ENCODE data around the gene KCTD16.

Gene KCTD16

GRCh38 chr5:144170276-144171024 is at the start of gene KCTD16, which contains the start of gene YIPF5:
Gene KCTD16, plus strand, starts transcription at chr5:144170873.
Gene YIPF5, minus strand, starts transcription at chr5:144170659. Its CDS starts 704 bp downstream, at chr5:144169955.
- DNase-seq, result peak; percentile 94

GRCh38 chr5:144121577-144121976 is 49.1 kb upstream of the KCTD16 start:
- no peak for DNase-seq

GRCh38 chr5:144122081-144122480 is 48.6 kb upstream of the KCTD16 start:
- DNase-seq, result no peak

GRCh38 chr5:144122641-144123040 is 48.0 kb upstream of the KCTD16 start:
- DNase-seq, result no peak

- DNase-seq, result no peak
Observed at GRCh38 chr5:144125163-144125726, 45.4 kb upstream of the KCTD16 start.

- DNase-seq, result no peak
Observed at GRCh38 chr5:144126707-144127106, 44.0 kb upstream of the KCTD16 start.

GRCh38 chr5:144128844-144129243 is 41.8 kb upstream of the KCTD16 start:
- no peak for DNase-seq

GRCh38 chr5:144130306-144130705 is 40.4 kb upstream of the KCTD16 start:
- no peak for DNase-seq

- no peak for DNase-seq
Observed at GRCh38 chr5:144131261-144131660, 39.4 kb upstream of the KCTD16 start.

GRCh38 chr5:144133050-144133633 is 37.5 kb upstream of the KCTD16 start:
- no peak for DNase-seq

- no peak for DNase-seq
Observed at GRCh38 chr5:144134194-144134826, 36.4 kb upstream of the KCTD16 start.

- DNase-seq, result no peak
Observed at GRCh38 chr5:144135113-144135762, 35.4 kb upstream of the KCTD16 start.

- no peak for DNase-seq
Observed at GRCh38 chr5:144139586-144139985, 31.1 kb upstream of the KCTD16 start.

- no peak for DNase-seq
Observed at GRCh38 chr5:144141585-144141984, 29.1 kb upstream of the KCTD16 start.

- no peak for DNase-seq
Observed at GRCh38 chr5:144142139-144142823, 28.4 kb upstream of the KCTD16 start.

GRCh38 chr5:144142824-144143162 is 27.9 kb upstream of the KCTD16 start:
- DNase-seq, result no peak

- DNase-seq, result no peak
Observed at GRCh38 chr5:144143625-144144024, 27.0 kb upstream of the KCTD16 start.

GRCh38 chr5:144144956-144145751 is 25.5 kb upstream of the KCTD16 start:
- no peak for DNase-seq

- no peak for DNase-seq
Observed at GRCh38 chr5:144151026-144151425, 19.6 kb upstream of the KCTD16 start.

- no peak for DNase-seq
Observed at GRCh38 chr5:144156767-144157171, 13.9 kb upstream of the KCTD16 start.

GRCh38 chr5:144162686-144163085 is 8.0 kb upstream of the KCTD16 start:
- DNase-seq, result no peak

- DNase-seq, result no peak
Observed at GRCh38 chr5:144166696-144167095, 4.0 kb upstream of the KCTD16 start.

All from cerebellar nuclear complex (tissue), 1 donor.